H9 (cell line): Measurements from ENCODE around the gene WDR64. TPM values are rescaled to one million over a fixed set of nuclear protein-coding genes. Genes with fewer than 3 reads are reported as not detected.

Experiments
- DNase-seq: peaks from one replicate; pipeline ENCODE4 v3.0.0-alpha.2; 2017
- H2AFZ ChIP-seq: one replicate; pipeline ENCODE4 v1.6.1; 2013; ENCODE audit warnings: mild to moderate bottlenecking, low read length, control low read depth, moderate library complexity
- H2AK5ac ChIP-seq: 2 replicates; pipeline ENCODE4 v1.6.1; 2013; ENCODE audit warnings: low read length, control low read depth, mixed read lengths; ENCODE audit not compliant: insufficient read length
- H2BK120ac ChIP-seq: one replicate; pipeline ENCODE4 v1.6.1; 2013; ENCODE audit warnings: low read depth, mild to moderate bottlenecking, low read length, control low read depth, inconsistent platforms; ENCODE audit not compliant: poor library complexity, severe bottlenecking
- H2BK12ac ChIP-seq: 2 replicates; pipeline ENCODE4 v1.6.1; 2013; ENCODE audit warnings: low read length, control low read depth, mixed read lengths, low read depth; ENCODE audit not compliant: insufficient read length
- H2BK15ac ChIP-seq: 2 replicates; pipeline ENCODE4 v1.6.1; 2013; ENCODE audit warnings: low read depth, low read length, control low read depth
- H2BK20ac ChIP-seq: one replicate; pipeline ENCODE4 v1.6.1; 2013; ENCODE audit warnings: low read depth, mild to moderate bottlenecking, low read length, control low read depth, inconsistent platforms; ENCODE audit not compliant: poor library complexity, severe bottlenecking
- H2BK5ac ChIP-seq: 2 replicates; pipeline ENCODE4 v1.6.1; 2013; ENCODE audit warnings: low read length, control low read depth, mixed read lengths; ENCODE audit not compliant: insufficient read length
- H3K14ac ChIP-seq: 2 replicates; pipeline ENCODE4 v1.6.1; 2013; ENCODE audit warnings: low read length, control low read depth; ENCODE audit not compliant: insufficient read depth
- H3K18ac ChIP-seq: 2 replicates; pipeline ENCODE4 v1.6.1; 2013; ENCODE audit warnings: low read depth, mild to moderate bottlenecking, mixed read lengths, low read length, control low read depth; ENCODE audit not compliant: insufficient read length
- H3K23ac ChIP-seq: 2 replicates; pipeline ENCODE4 v1.6.1; 2013; ENCODE audit warnings: low read length, control low read depth, mixed read lengths, low read depth; ENCODE audit not compliant: insufficient read length
- H3K23me2 ChIP-seq: 2 replicates; pipeline ENCODE4 v1.6.1; 2013; ENCODE audit warnings: low read depth, mild to moderate bottlenecking, mixed read lengths, low read length, control low read depth; ENCODE audit not compliant: insufficient read length, poor library complexity, severe bottlenecking
- H3K27ac ChIP-seq: 2 replicates; pipeline ENCODE4 v1.5.1; 2013; ENCODE audit warnings: low read length, control low read depth, mixed read lengths, low read depth; ENCODE audit not compliant: insufficient read length
- H3K27me3 ChIP-seq: 2 replicates; pipeline ENCODE4 v1.6.1; 2013; ENCODE audit warnings: low read length, control low read depth, inconsistent platforms; ENCODE audit not compliant: insufficient read depth
- H3K4ac ChIP-seq: 2 replicates; pipeline ENCODE4 v1.6.1; 2013; ENCODE audit warnings: low read depth, mild to moderate bottlenecking, control low read depth, inconsistent platforms, low read length, moderate library complexity
- H3K4me1 ChIP-seq: 2 replicates; pipeline ENCODE4 v1.6.1; 2013; ENCODE audit warnings: low read length, control low read depth, inconsistent platforms; ENCODE audit not compliant: insufficient read depth
- H3K4me2 ChIP-seq: 2 replicates; pipeline ENCODE4 v1.6.1; 2013; ENCODE audit warnings: low read length, control low read depth, mixed read lengths; ENCODE audit not compliant: insufficient read length, insufficient read depth
- H3K56ac ChIP-seq: 2 replicates; pipeline ENCODE4 v1.6.1; 2013; ENCODE audit warnings: low read depth, mild to moderate bottlenecking, mixed read lengths, low read length, control low read depth; ENCODE audit not compliant: insufficient read length
- H3K79me1 ChIP-seq: 2 replicates; pipeline ENCODE4 v1.6.1; 2013; ENCODE audit warnings: low read depth, mild to moderate bottlenecking, moderate library complexity, low read length, control low read depth, inconsistent platforms; ENCODE audit not compliant: insufficient read depth, poor library complexity, severe bottlenecking
- H3K79me2 ChIP-seq: 2 replicates; pipeline ENCODE4 v1.6.1; 2013; ENCODE audit warnings: low read length, control low read depth, inconsistent platforms; ENCODE audit not compliant: insufficient read depth
- H3K9ac ChIP-seq: 2 replicates; pipeline ENCODE4 v1.6.1; 2013; ENCODE audit warnings: low read length, control low read depth, mixed read lengths; ENCODE audit not compliant: insufficient read length; ENCODE audit errors: extremely low read depth
- H3K9me3 ChIP-seq: one replicate; pipeline ENCODE4 v1.6.1; 2013; ENCODE audit warnings: low read depth, low read length, inconsistent platforms; ENCODE audit not compliant: control insufficient read depth
- H3T11ph ChIP-seq: one replicate; pipeline ENCODE4 v1.6.1; 2013; ENCODE audit warnings: mild to moderate bottlenecking, low read length, control low read depth, inconsistent platforms
- H4K20me1 ChIP-seq: one replicate; pipeline ENCODE4 v1.6.1; 2013; ENCODE audit not compliant: control insufficient read depth, insufficient read length, insufficient read depth
- H4K5ac ChIP-seq: 2 replicates; pipeline ENCODE4 v1.6.1; 2013; ENCODE audit warnings: low read depth, mild to moderate bottlenecking, mixed read lengths, low read length, control low read depth; ENCODE audit not compliant: insufficient read length
- H4K8ac ChIP-seq: replicated peaks from 2 replicates; pipeline ENCODE4 v1.6.1; 2013; ENCODE audit warnings: low read length, control low read depth, mixed read lengths, low read depth; ENCODE audit not compliant: insufficient read length
- H4K91ac ChIP-seq: 2 replicates; pipeline ENCODE4 v1.6.1; 2013; ENCODE audit warnings: low read depth, mild to moderate bottlenecking, moderate library complexity, mixed read lengths, low read length, control low read depth; ENCODE audit not compliant: insufficient read length
- H3K27ac Mint-ChIP-seq, 3 experiments: 2 replicates in 2 of 3; 3 replicates in 1 of 3; pipeline ENCODE4 v1.8.0; 2020 to 2021; ENCODE audit warnings: mixed read lengths in 3 of 3, mild to moderate bottlenecking in 1 of 3, moderate library complexity in 1 of 3
- H3K27me3 Mint-ChIP-seq: 2 replicates; pipeline ENCODE4 v1.8.0; 2021; ENCODE audit warnings: low read depth, mild to moderate bottlenecking, moderate library complexity, mixed read lengths
- H3K36me3 Mint-ChIP-seq, 3 experiments: 2 replicates in 2 of 3; 3 replicates in 1 of 3; pipeline ENCODE4 v1.8.0; 2020 to 2021; ENCODE audit warnings: low read depth in 3 of 3, mixed read lengths in 3 of 3; ENCODE audit not compliant: insufficient read depth in 1 of 3
- H3K4me1 Mint-ChIP-seq, 2 experiments: 2 replicates each; pipeline ENCODE4 v1.8.0; 2020; ENCODE audit warnings: mixed read lengths in 2 of 2
- H3K4me3 Mint-ChIP-seq, 2 experiments: 2 replicates in 1 of 2; 3 replicates in 1 of 2; pipeline ENCODE4 v1.8.0; 2020 to 2021; ENCODE audit warnings: mild to moderate bottlenecking in 2 of 2, mixed read lengths in 2 of 2, moderate library complexity in 1 of 2
- H3K9me3 Mint-ChIP-seq, 2 experiments: 2 replicates in 1 of 2; 3 replicates in 1 of 2; pipeline ENCODE4 v1.8.0; 2020; ENCODE audit warnings: mild to moderate bottlenecking in 2 of 2, mixed read lengths in 2 of 2, moderate library complexity in 1 of 2
- CTCF ChIP-seq: fragments of 200-600 bp; sonication (generic); conservative IDR thresholded peaks from 3 replicates; pipeline ENCODE4 v1.8.0; 2021; ENCODE audit warnings: antibody characterized with exemption, mild to moderate bottlenecking
- WGBS: extraction: QIAGEN DNeasy Blood & Tissue Kit; methylation state at CpG from one replicate; pipeline ENCODE4 v1.1.7; 2013; ENCODE audit warnings: missing lambda C conversion rate, low lambda C conversion rate, mixed read lengths; ENCODE audit not compliant: insufficient read length; ENCODE audit errors: extremely low coverage; 5-methylcytosine and 5-hydroxymethylcytosine counted together
- total RNA-seq: library from RNA; stranded (reverse); gene quantifications from 2 replicates; pipeline ENCODE4 v1.2.1, GENCODE V29; 2021

The WDR64 gene
- total RNA-seq, 1 experiment from 2014 or later, result not detected

- Histone ChIP-seq H3K56ac (no peak overlapping the region), H3K27me3 (no peaks in the 10 kb centered on the region), H3K27ac (no peak overlapping the region), H2BK20ac (no peak overlapping the region), H2AK5ac (no peak overlapping the region), H3K14ac (no peak overlapping the region), H4K5ac (no peak overlapping the region), H3K9ac (no peak overlapping the region), H4K8ac (no peak overlapping the region), H3K9me3 (no peaks in the 10 kb centered on the region), H4K91ac (no peak overlapping the region), H3K4ac (no peak overlapping the region), H3K23me2 (no peaks in the 10 kb centered on the region), H3K18ac (no peak overlapping the region), H3K79me2 (no peaks in the 10 kb centered on the region), H3K79me1 (no peaks in the 10 kb centered on the region), H4K20me1 (no peaks in the 10 kb centered on the region), H2BK120ac (no peak overlapping the region), H2BK15ac (no peak overlapping the region), H3K4me2 (no peak overlapping the region), H2BK12ac (no peak overlapping the region), H2AFZ (no peak overlapping the region), H3T11ph (no peak overlapping the region), H3K23ac (no peak overlapping the region), H3K4me1 (no peaks in the 10 kb centered on the region), H2BK5ac (no peak overlapping the region)
- WGBS, result 100% methylated on average over 1 of the region's 2 CpGs
- no peak for TF ChIP-seq CTCF
- no peaks in the 10 kb centered on the region for H3K9me3 Mint-ChIP-seq
- no peak for DNase-seq
- no peaks in the 10 kb centered on the region for H3K4me1 Mint-ChIP-seq
- H3K36me3 Mint-ChIP-seq, result no peaks in the 10 kb centered on the region
- H3K27ac Mint-ChIP-seq, result no peak overlapping the region
- no peak overlapping the region for H3K4me3 Mint-ChIP-seq
- H3K27me3 Mint-ChIP-seq, result no peaks in the 10 kb centered on the region
Measured at GRCh38 chr1:241697640-241698018, 45.5 kb downstream of the WDR64 start.
